Activated naive CD4-positive, alpha-beta T cell treated with anti-CD3 and anti-CD28 coated beads, Interleukin-2, amount 10 ng/mL, durations not matched to agents 7 days and 5 days (primary cell): Measurements from ENCODE around the gene TEX22.

Experiments
- CTCF ChIA-PET: fragments of 350-600 bp; sonication (Branson Sonifier 250); formaldehyde crosslinking; loops from one replicate; lab custom pipeline; 2021; ENCODE audit warnings: antibody characterized with exemption; lab: Charles Lee
- DNase-seq: peaks from one replicate; pipeline ENCODE4 v3.0.0-alpha.2; 2020
- H3K27ac Mint-ChIP-seq: one replicate; pipeline ENCODE4 v1.8.0; 2021; ENCODE audit warnings: mild to moderate bottlenecking, moderate library complexity, mixed read lengths
- H3K27me3 Mint-ChIP-seq: one replicate; pipeline ENCODE4 v1.8.0; 2021; ENCODE audit warnings: mild to moderate bottlenecking, mixed read lengths
- H3K36me3 Mint-ChIP-seq: one replicate; pipeline ENCODE4 v1.8.0; 2021; ENCODE audit warnings: mixed read lengths
- H3K4me1 Mint-ChIP-seq: one replicate; pipeline ENCODE4 v1.8.0; 2021; ENCODE audit warnings: mixed read lengths
- H3K4me3 Mint-ChIP-seq: one replicate; pipeline ENCODE4 v1.8.0; 2021; ENCODE audit warnings: mild to moderate bottlenecking, moderate library complexity, mixed read lengths
- H3K9me3 Mint-ChIP-seq: one replicate; pipeline ENCODE4 v1.8.0; 2021; ENCODE audit warnings: mixed read lengths

TEX22 gene

DNA sequence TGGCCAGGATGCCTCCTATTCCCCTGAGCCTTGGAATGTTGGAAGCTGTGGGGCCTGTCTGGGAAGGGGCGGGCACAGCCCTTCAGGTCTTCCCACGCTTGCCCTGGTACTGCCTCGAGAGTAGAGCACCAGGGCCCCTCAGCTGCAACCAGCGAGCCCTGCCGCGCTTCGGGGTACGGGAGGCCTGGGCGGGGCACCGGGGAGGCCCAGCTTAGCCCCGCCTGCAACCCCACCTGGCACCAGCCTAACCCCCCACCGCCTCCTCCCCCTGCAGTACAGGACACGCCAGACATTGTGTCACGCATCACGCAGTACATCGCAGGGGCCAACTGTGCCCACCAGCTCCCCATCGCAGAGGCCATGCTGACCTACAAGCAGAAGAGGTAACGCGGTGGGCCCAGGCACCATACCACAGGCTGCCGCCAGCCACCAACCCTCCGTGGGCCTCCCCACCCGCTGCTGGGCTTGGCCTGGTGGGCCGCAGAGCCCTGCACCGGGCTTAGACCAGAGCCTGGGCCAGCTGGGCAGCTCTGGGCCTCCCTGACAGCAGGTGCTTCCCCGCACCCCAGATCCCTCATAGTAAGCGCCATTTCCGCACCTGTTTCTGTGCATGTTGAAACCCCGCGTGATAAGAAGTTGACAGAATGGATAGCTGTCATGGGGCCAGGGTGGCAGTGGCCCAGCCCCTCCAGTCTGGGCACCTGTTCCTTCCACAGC lies 13.6 kb upstream of the TEX22 start:
- no peak for DNase-seq
- H3K27me3 Mint-ChIP-seq, result no peaks in the 10 kb centered on the region
- peaks cover 3% of the 10 kb centered on the region for H3K4me1 Mint-ChIP-seq
- CTCF ChIA-PET, result no interaction called here
- H3K4me3 Mint-ChIP-seq, result no peak overlapping the region
- no peaks in the 10 kb centered on the region for H3K36me3 Mint-ChIP-seq
- no peaks in the 10 kb centered on the region for H3K9me3 Mint-ChIP-seq
- H3K27ac Mint-ChIP-seq, result no peak overlapping the region

DNA sequence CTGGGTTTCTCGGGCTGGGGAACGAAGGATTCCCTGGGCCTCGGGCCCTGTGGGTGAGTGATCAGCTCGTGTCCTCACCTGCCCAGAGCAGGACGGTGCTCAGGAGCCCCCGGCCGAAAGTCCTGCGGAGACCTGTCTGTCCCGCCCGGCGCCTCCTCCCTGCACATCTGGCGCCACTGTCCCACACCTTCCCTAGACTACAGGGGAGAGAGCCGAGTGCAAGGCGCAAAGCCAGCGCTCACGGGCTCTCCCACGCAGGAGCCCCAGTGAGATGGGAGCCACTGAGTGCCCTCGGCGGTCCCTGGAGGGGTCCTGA lies 13.1 kb upstream of the TEX22 start:
- H3K27me3 Mint-ChIP-seq, result no peaks in the 10 kb centered on the region
- H3K36me3 Mint-ChIP-seq, result no peaks in the 10 kb centered on the region
- H3K9me3 Mint-ChIP-seq, result no peaks in the 10 kb centered on the region
- no peak for DNase-seq
- CTCF ChIA-PET, result no interaction called here
- H3K27ac Mint-ChIP-seq, result no peak overlapping the region
- peaks cover 8% of the 10 kb centered on the region for H3K4me1 Mint-ChIP-seq
- H3K4me3 Mint-ChIP-seq, result no peak overlapping the region

DNA sequence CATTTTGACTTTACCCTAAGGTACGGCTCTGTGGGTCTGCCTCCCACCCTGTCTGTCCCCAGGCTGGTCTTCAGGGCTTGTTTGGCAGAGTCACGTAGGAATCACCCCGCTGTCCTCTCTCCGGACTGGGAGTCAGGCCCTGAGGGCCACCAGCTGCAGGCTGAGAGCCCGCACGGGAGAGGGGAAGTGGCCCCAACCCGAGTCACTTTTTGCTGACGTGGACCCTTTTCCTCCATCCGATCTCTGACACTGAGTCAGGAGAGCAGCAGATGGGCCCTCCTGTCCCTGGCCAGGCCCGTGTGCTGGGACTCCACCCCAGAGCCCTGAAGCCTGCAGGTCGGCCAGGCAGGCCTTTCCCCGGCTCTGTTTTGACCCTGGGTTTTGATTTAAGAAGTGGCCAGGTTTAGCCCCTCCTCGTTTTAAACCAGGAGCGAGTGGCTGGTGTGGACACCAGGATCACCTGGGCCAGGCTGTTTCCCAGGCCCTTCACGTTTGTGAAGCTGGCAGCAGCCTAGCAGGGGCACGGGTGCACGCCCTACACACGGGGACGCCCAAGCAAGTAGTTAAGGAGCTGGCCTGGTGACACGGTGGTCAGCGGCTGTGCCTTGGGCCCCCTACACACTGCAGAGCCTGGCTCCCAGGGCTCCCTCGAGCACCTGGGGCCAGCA lies 12.5 kb upstream of the TEX22 start:
- Mint-ChIP-seq H3K4me3 (no peak overlapping the region), H3K27me3 (no peaks in the 10 kb centered on the region), H3K27ac (no peak overlapping the region), H3K4me1 (peaks cover 13% of the 10 kb centered on the region), H3K36me3 (no peaks in the 10 kb centered on the region), H3K9me3 (no peaks in the 10 kb centered on the region)
- CTCF ChIA-PET, result no interaction called here
- no peak for DNase-seq

DNA sequence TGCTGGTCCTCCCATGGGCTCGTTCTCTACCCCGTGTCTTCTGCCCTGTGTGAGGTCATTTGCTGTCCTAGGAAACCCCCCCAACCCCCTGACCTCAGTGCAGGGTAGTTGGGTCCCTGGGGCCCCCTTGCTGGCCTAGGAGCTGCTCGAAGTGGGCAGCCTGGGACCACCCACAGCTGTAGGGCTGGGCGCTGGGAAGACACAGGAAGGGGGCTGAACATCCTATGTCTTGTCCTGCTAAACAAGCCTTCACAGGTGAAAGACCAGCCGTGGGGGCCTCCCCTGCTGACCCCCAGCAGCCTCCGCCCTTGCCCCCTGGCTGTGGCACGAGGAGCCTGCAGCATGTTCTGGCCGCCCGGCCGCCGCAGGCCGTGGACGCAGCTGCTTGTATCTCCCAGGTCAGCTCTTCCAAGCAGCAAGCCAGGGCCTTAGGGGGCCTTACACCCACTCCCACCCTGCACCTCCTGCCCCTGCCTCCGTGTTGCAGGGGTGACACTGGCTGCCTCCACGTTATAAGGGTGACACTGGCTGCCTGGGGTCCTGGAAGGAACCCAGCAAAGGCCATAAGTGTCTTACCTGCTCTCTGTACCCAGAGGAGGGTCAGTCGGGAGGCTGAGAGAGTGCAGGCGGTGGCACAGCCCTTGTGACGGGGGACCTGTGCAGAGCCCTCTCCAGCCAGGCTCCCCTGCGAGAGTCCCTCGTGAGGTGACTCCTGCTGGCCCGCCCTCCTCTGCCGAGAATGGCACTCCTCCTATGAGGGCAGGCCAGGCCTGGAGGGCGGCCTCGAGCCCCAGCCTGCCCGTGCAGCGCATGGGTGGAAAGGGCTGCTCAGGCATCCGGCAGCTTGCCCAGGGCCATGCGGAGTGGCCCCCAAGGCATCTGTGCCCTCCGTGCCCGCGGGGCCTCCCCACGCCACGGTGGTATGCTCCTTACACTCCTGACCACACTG lies 11.5 kb upstream of the TEX22 start:
- no peaks in the 10 kb centered on the region for H3K9me3 Mint-ChIP-seq
- H3K27me3 Mint-ChIP-seq, result no peaks in the 10 kb centered on the region
- H3K27ac Mint-ChIP-seq, result no peak overlapping the region
- H3K36me3 Mint-ChIP-seq, result no peaks in the 10 kb centered on the region
- peaks cover 15% of the 10 kb centered on the region for H3K4me1 Mint-ChIP-seq
- DNase-seq, result no peak
- CTCF ChIA-PET, result no interaction called here
- no peak overlapping the region for H3K4me3 Mint-ChIP-seq

DNA sequence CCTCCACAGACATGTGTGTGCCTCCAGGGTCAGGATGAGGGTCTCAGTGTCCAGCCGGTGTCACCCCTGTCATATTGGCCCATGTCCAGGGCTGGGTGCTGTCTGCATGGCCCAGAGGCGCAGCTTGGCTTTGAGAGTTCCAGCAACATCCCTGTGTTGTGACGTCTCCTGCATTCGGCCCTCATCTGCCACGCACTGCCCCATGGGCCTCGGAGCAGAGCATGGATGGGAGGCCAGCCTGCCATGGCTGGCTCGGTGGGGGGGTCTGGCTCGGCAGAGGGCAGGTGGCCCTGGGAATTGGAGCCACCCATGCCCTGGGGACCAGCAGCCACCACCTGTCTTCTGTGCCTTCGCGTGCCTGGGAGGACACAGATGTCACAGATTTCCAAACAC lies 10.8 kb upstream of the TEX22 start:
- DNase-seq, result no peak
- Mint-ChIP-seq H3K4me1 (peaks cover 15% of the 10 kb centered on the region), H3K27ac (no peak overlapping the region), H3K36me3 (no peaks in the 10 kb centered on the region), H3K9me3 (no peaks in the 10 kb centered on the region), H3K4me3 (no peak overlapping the region), H3K27me3 (no peaks in the 10 kb centered on the region)
- CTCF ChIA-PET, result no interaction called here

DNA sequence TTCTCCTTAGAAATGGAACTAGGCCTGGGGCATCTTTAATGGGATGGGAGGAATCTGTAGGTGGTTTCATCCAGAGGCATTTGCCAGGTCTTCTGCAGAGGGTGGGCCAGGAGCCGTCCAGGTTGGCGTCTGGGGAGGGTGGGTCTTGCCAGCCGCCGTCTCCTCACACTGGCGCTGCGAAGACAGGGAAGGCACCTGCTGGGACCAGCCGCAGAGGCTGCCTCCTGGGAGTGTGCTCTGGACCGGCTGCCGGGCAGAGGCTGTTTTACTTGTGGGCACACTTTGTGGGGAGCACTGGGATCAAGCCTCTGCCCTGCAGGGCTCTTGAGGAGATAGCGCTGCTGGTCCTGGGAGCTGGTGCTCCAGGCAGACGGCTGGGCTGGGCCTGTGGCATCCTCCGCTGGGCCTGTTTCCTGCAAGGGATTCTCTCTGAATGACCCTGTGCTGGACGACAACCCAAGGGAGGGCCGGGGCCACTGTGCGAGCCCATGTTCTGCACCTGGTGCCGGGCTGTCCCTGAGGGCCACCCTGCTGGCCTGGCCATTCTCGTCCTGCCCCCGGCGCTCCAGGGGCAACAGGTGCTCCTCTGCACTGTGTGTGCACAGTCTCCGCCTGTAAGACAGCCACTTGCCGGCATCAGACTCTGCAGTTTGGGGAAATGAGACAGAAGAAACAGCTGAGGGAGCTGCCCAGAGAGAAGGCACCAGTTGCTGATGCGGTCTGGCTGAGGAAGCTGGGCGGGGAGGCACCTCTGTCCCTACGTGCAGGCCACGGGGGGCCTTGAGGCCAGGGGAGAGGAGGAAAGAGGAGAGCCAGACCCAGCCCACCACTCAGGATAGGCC lies 10.0 kb upstream of the TEX22 start:
- H3K27me3 Mint-ChIP-seq, result no peaks in the 10 kb centered on the region
- no peak overlapping the region for H3K4me3 Mint-ChIP-seq
- CTCF ChIA-PET, result interaction anchor here (1.0 kb wide), 1 partner anchor 17 kb away, joined by 3 read pairs; no protein-coding TSS in a partner anchor
- H3K9me3 Mint-ChIP-seq, result no peaks in the 10 kb centered on the region
- H3K27ac Mint-ChIP-seq, result no peak overlapping the region
- peaks cover 2% of the 10 kb centered on the region for H3K36me3 Mint-ChIP-seq
- peaks cover 15% of the 10 kb centered on the region for H3K4me1 Mint-ChIP-seq
- no peak for DNase-seq

DNA sequence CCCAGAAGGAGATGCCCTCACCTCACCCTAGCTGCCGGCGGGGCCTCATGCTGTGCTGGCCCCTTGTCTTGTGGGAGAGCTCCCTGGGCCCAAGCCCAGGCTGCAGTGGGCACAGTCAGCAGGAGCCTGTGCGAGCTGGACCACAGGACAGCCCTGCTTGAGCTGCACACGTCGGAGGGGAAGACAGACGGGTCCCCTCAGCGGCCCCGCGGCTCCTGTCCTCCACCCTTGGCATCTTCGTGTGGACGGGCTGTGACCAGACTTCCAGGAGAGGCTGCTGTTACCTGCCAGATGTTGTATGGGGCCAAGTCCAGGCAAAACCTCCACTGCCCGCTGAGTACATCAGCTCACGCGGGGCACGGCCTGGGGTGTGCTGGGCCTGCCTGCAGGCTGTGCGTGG lies 9.4 kb upstream of the TEX22 start:
- Mint-ChIP-seq H3K9me3 (no peaks in the 10 kb centered on the region), H3K4me3 (no peak overlapping the region), H3K27ac (no peak overlapping the region), H3K27me3 (no peaks in the 10 kb centered on the region), H3K4me1 (peaks cover 15% of the 10 kb centered on the region), H3K36me3 (peaks cover 2% of the 10 kb centered on the region)
- no peak for DNase-seq
- CTCF ChIA-PET, result interaction anchor here (1.0 to 1.5 kb wide), 2 partner anchors 18 to 101 kb away, joined by 3 to 6 read pairs; no protein-coding TSS in a partner anchor

DNA sequence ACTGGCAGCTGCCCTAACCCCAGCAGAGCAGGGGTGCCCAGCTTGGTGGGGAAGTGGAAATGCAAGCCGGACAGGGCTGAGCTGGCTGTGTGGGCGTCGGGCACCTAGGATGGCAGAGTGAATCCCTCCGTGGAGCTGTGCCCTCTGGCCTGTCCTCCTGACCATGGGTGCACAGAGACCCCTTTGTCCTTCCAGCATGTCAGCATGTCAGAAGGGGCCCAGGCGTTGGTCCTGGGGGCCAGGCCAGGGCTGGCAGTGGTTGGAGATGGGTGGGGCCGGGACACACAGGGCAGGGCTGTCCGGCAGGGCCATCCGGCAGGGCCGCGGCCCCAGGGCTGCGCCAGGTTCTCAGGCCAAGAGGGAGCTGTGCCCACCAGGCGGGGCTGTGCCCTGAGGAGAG lies 8.8 kb upstream of the TEX22 start:
- peaks cover 2% of the 10 kb centered on the region for H3K36me3 Mint-ChIP-seq
- CTCF ChIA-PET, result interaction anchor here (1.0 to 2.0 kb wide), 3 partner anchors 14 to 101 kb away, joined by 3 to 6 read pairs (median 4); no protein-coding TSS in a partner anchor
- no peak for DNase-seq
- no peaks in the 10 kb centered on the region for H3K27me3 Mint-ChIP-seq
- no peak overlapping the region for H3K4me3 Mint-ChIP-seq
- no peaks in the 10 kb centered on the region for H3K9me3 Mint-ChIP-seq
- H3K4me1 Mint-ChIP-seq, result peaks cover 15% of the 10 kb centered on the region
- no peak overlapping the region for H3K27ac Mint-ChIP-seq

DNA sequence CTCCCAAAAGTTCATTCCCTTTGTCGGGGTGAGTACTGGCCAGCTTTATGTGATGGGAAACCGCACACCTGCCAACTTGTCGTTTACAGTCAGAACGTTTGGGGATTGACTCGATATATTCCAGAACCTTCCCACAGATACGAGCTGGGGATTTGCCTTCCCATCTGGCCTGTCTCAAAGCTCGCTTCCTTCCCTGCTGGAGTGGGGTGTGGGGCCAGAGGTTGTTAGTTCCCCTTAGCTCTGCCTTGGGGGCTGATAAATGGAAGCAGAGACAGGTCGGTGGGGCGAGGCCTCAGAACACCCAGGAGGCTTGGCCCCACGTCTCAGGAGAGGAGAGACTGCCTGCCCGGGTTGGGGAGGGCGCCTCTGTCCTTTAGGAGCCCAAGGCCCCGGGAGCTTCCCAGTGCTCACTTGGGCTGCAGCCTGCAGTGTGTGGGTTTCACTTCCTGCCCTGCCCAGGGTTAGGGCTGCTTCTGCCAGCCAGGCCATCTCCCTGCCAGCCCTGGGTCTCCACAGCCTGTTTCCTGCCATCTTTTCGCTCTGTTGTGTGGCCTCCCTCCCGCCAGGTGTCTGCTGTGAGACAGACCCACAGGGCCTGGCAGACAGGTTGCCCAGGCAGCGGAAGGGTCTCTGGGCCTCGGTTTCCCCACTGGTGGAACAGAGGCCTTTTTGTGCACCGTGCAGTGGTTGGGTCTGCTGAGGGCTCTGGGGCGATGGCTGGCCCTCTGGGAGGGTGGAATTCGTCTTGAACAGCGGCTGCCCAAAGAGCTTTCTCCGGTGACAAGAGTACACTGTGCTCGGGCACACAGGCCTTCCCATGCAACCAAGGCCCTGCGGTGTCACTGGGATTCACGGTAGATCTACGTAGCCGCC lies 8.1 kb upstream of the TEX22 start:
- H3K4me3 Mint-ChIP-seq, result no peak overlapping the region
- H3K27me3 Mint-ChIP-seq, result no peaks in the 10 kb centered on the region
- H3K9me3 Mint-ChIP-seq, result no peaks in the 10 kb centered on the region
- CTCF ChIA-PET, result interaction anchor here (1.2 to 2.0 kb wide), 3 partner anchors 14 to 100 kb away, joined by 3 to 6 read pairs (median 4); no protein-coding TSS in a partner anchor
- peaks cover 15% of the 10 kb centered on the region for H3K4me1 Mint-ChIP-seq
- peaks cover 2% of the 10 kb centered on the region for H3K36me3 Mint-ChIP-seq
- H3K27ac Mint-ChIP-seq, result peak overlapping the region; percentile 11
- DNase-seq, result peak; percentile 49

DNA sequence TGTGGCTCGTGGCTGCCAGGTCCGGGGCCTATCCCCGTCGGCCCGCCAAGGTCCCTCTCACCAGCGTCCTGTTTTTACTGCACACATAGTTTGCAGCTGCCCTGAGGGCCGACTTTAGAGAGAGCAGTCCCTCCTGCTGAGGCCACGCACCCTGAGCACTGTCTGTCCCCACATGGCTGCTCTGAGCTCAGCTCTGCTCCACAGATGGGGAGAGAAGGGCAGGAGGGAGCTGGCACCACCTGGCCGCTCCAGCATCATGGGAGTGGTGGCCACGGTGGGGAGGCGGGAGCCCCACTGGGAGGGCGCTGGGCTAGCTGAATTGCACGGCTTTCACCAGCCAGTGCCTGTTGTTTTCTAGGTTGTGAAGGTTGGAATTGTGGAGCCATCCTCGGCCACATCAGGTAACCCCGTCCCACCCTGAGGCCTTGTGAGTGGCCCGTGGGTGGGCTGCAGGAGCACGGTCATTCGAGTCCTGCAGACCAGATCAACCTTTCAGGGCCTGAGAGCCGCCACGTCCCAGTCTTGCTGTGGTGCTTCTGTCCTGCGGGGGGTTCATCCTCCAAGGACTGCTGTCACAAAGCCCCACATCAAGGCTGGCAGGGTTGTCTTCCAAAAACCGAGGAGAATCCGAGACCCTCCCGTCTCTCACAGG lies 7.4 kb upstream of the TEX22 start:
- Mint-ChIP-seq H3K27ac (no peak overlapping the region), H3K27me3 (no peaks in the 10 kb centered on the region), H3K36me3 (peaks cover 2% of the 10 kb centered on the region), H3K4me3 (no peak overlapping the region), H3K9me3 (no peaks in the 10 kb centered on the region), H3K4me1 (peaks cover 15% of the 10 kb centered on the region)
- no peak for DNase-seq
- CTCF ChIA-PET, result interaction anchor here (1.2 to 2.0 kb wide), 2 partner anchors 13 to 21 kb away, joined by 3 to 4 read pairs; no protein-coding TSS in a partner anchor

DNA sequence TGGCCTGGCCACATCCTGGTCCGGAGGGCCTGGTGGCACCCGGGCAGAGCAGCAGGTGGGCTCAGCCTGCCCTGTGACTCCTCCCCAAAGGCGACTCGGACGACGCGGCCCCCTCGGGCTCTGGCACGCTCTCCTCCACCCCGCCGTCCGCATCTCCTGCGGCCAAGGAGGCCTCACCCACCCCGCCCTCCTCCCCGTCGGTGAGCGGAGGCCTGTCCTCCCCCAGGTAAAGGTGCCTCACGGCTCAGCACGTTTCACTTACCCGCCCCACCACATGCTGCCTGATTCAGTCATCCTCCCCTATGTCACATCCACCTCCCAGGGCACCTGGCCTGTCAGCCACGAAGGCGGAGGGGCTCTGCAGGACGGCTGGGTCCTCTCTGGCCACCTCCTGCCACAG lies 6.8 kb upstream of the TEX22 start:
- Mint-ChIP-seq H3K27me3 (no peaks in the 10 kb centered on the region), H3K27ac (no peak overlapping the region), H3K4me3 (no peak overlapping the region), H3K9me3 (no peaks in the 10 kb centered on the region), H3K4me1 (peaks cover 15% of the 10 kb centered on the region), H3K36me3 (peaks cover 2% of the 10 kb centered on the region)
- CTCF ChIA-PET, result interaction anchor here (0.5 kb wide), 1 partner anchor 595 kb away, joined by 3 read pairs; no protein-coding TSS in a partner anchor
- no peak for DNase-seq
